Tibial artery (tissue), 4 donors: ENCODE data around the gene IL10RB.
A peak's percentile ranks its signal among the peaks of the same experiment; 100 is the strongest.

ENCODE experiments used
- DNase-seq, 2 donors: peaks; one replicate each; pipeline ENCODE4 v3.0.0-alpha.2; 2019
- H3K27ac ChIP-seq, 2 donors: fragments of 200-600 bp; sonication (generic) in 1 of 2; 1 replicate in 1 of 2; 2 replicates in 1 of 2; pipeline ENCODE4 v1.5.1; 2018 to 2019; ENCODE audit warnings: mild to moderate bottlenecking in 1 of 2
- H3K27me3 ChIP-seq, 2 donors: fragments of 200-600 bp; sonication (generic) in 1 of 2; one replicate each; pipeline versions ENCODE4 v1.5.1 to v1.6.0; 2016 to 2019
- H3K36me3 ChIP-seq, 3 donors: fragments of 200-600 bp; sonication (generic) in 2 of 3; one replicate each; pipeline ENCODE4 v1.5.1; 2016 to 2019; ENCODE audit warnings: mild to moderate bottlenecking in 2 of 3
- H3K4me1 ChIP-seq, 4 donors: fragments of 200-600 bp; sonication (generic) in 2 of 4; 1 replicate in 3 of 4; 2 replicates in 1 of 4; pipeline ENCODE4 v1.5.1; 2016 to 2019
- H3K4me3 ChIP-seq, 2 donors: fragments of 200-600 bp; sonication (generic) in 1 of 2; 1 replicate in 1 of 2; 2 replicates in 1 of 2; pipeline ENCODE4 v1.5.1; 2018 to 2019; ENCODE audit warnings: mild to moderate bottlenecking in 2 of 2
- H3K9me3 ChIP-seq, 3 donors: fragments of 200-600 bp; sonication (generic) in 1 of 3; one replicate each; pipeline ENCODE4 v1.5.1; 2016 to 2019
- intact Hi-C: fragments of 100-400 bp; cut with DNase I; formaldehyde crosslinking; loops from one replicate; pipeline ENCODE4 v1.15.0; 2023; ENCODE audit warnings: low total_unique reads
- TF ChIP-seq, protein P1 (sequence below), 2 experiments: fragments of 200-600 bp in 1 of 2; fragments of 450-650 bp in 1 of 2; IDR thresholded peaks; one replicate each; pipeline ENCODE4 v1.5.1; 2017 to 2019; ENCODE audit warnings: antibody characterized with exemption in 2 of 2, mild to moderate bottlenecking in 1 of 2, moderate library complexity in 1 of 2

The IL10RB gene

DNA sequence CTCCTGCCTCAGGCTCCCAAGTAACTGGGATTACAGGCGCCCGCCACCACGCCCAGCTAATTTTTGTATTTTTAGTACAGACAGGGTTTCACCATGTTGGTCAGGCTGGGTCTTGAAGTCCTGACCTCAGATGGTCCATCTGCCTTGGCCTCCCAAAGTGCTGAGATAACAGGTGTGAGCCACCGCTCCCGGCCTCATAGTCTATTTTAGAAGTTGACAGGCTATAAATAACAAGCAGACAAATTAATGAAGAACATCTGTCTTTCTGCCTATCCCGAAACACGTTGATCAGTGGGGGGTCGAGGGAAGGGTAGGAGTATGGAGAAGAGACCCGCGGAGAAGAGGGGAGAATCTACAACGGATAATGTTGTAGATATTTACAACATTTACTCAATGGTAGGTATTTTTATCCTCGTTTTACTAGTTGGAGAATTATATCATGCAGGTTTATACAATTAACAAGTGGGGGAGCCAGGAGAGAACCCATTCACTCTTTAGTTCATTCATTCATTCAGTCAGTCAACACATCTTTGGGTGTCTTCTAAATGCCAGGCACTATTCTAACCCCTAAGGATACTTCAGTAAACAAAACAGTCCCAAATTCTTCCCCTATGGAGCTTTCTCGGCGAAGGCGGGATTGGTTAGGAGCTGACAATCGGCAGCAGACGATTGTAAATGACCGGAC is 36.9 kb upstream of the IL10RB start:
- Histone ChIP-seq H3K27me3 (no peaks in the 10 kb centered on the region), H3K36me3 (no peaks in the 10 kb centered on the region), H3K27ac (peak overlapping the region; percentile 90 to 92), H3K4me1 (peaks cover 0 to 35% (median 8%) of the 10 kb centered on the region in 4 donors), H3K4me3 (peak overlapping the region; percentile 92 to 100), H3K9me3 (no peaks in the 10 kb centered on the region)
- TF ChIP-seq, protein P1, sequence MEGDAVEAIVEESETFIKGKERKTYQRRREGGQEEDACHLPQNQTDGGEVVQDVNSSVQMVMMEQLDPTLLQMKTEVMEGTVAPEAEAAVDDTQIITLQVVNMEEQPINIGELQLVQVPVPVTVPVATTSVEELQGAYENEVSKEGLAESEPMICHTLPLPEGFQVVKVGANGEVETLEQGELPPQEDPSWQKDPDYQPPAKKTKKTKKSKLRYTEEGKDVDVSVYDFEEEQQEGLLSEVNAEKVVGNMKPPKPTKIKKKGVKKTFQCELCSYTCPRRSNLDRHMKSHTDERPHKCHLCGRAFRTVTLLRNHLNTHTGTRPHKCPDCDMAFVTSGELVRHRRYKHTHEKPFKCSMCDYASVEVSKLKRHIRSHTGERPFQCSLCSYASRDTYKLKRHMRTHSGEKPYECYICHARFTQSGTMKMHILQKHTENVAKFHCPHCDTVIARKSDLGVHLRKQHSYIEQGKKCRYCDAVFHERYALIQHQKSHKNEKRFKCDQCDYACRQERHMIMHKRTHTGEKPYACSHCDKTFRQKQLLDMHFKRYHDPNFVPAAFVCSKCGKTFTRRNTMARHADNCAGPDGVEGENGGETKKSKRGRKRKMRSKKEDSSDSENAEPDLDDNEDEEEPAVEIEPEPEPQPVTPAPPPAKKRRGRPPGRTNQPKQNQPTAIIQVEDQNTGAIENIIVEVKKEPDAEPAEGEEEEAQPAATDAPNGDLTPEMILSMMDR (IDR thresholded peaks at IDR 0.05): no peak
- no peak for DNase-seq
- intact Hi-C loops: no loop called here

DNA sequence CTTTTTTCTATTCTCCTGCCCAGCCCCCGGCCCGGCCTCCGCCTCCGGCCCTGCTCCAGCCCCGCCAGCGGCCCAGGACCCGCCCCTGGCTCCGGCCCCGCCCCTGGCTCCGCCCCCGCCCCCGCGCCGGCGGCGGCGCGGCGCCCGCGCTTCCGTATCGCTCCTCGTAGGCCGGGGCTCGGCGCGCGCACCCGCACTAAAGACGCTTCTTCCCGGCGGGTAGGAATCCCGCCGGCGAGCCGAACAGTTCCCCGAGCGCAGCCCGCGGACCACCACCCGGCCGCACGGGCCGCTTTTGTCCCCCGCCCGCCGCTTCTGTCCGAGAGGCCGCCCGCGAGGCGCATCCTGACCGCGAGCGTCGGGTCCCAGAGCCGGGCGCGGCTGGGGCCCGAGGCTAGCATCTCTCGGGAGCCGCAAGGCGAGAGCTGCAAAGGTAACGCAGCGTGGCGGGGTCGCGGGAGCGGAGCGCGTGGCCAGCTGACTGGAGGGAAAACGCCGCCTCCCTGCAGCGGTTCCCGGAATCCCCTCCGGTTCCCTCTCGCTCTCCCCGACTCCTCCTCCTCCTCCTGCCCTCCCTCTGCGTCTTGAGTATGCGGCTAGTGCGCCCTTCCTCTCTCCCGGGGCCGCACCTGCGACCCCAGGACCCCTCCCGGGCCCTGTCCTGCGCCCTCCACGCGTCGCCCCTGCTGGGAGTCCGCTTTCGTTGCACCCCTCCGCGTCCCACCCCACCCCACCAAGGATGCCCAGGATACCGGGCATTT is 36.2 kb upstream of the IL10RB start, which contains the start of gene IFNAR2:
TSS of gene IFNAR2 (plus strand) at position 155 of the 761 bp plus-strand sequence. CDS start 11,985 bp downstream, outside the sequence.
- Histone ChIP-seq H3K9me3 (no peaks in the 10 kb centered on the region), H3K36me3 (no peaks in the 10 kb centered on the region), H3K4me1 (peaks cover 0 to 35% (median 8%) of the 10 kb centered on the region in 4 donors), H3K27ac (peak within 1 kb of the TSS; percentile 90 to 92), H3K4me3 (peak within 1 kb of the TSS; percentile 92 to 100), H3K27me3 (no peaks in the 10 kb centered on the region)
- DNase-seq: peak; percentile 57 to 84
- TF ChIP-seq, protein P1 (IDR thresholded peaks at IDR 0.05): no peak
- intact Hi-C loops: no loop called here

DNA sequence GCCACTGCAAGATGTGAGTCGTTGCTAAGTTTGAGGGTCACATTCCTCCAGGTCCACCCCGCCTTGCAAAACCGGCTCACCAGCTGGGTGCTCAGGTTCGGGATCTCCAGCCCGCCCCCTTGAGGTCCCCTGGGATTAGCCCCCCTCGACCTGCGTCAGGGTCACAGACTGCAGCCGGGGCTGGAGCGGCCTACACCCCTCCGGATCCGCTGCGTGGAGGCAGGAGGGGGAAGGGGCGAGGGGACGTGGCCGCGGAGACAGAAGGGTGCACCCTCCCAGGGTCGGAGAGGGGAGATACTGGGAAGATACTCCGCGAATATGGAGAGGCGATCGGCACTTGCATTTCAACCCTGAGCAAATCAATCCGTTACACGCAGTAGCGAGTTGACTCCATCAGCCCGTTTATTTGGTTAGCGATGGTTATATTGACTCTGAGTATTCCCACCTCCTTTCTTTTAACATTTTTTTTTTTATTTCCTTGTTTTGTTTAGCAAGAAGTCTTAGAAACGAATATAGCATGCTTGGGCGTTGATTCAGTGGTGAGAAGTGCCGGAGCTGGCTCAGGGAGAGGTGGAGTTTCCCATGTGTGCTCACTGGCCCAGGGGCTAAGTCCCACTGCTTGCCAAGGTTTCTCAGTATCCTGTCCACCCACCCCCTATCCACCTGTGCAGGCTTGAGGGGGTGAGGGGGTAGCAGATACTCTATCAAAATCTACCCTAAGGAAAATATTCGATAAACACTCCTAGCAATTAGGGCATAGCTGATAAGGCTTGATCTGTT is 35.4 kb upstream of the IL10RB start:
- Histone ChIP-seq H3K4me3 (peak overlapping the region; percentile 92 to 100), H3K4me1 (peaks cover 0 to 35% (median 8%) of the 10 kb centered on the region in 4 donors), H3K9me3 (no peaks in the 10 kb centered on the region), H3K27ac (peak overlapping the region; percentile 90 to 92), H3K36me3 (no peaks in the 10 kb centered on the region), H3K27me3 (no peaks in the 10 kb centered on the region)
- TF ChIP-seq, protein P1 (IDR thresholded peaks at IDR 0.05): no peak
- peak; percentile 22 to 75 for DNase-seq
- intact Hi-C loops: no loop called here

DNA sequence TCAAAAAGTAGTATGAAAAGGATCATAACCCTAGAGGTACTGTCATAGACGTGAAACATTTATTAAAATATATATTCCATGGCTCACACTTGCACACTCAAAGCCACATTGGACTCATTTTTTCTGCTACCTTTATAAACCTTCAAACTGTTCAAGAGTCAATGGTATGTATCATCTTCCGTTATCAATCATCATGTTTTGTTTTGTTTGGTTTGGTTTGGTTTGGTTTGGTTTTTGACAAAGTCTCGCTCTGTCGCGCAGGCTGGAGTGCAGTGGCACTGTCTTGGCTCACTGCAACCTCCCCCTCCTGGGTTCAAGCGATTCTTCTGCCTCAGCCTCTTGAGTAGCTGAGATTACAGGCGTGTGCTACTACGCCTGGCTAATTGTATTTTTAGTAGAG is 34.6 kb upstream of the IL10RB start:
- H3K9me3 ChIP-seq: no peaks in the 10 kb centered on the region
- intact Hi-C loops: no loop called here
- TF ChIP-seq, protein P1 (IDR thresholded peaks at IDR 0.05): no peak
- no peak overlapping the region for H3K27ac ChIP-seq
- H3K4me3 ChIP-seq: peak overlapping the region in 1 of 2 donors; percentile 100
- no peaks in the 10 kb centered on the region for H3K27me3 ChIP-seq
- no peaks in the 10 kb centered on the region for H3K36me3 ChIP-seq
- no peak for DNase-seq
- peaks cover 0 to 35% (median 8%) of the 10 kb centered on the region in 4 donors for H3K4me1 ChIP-seq

DNA sequence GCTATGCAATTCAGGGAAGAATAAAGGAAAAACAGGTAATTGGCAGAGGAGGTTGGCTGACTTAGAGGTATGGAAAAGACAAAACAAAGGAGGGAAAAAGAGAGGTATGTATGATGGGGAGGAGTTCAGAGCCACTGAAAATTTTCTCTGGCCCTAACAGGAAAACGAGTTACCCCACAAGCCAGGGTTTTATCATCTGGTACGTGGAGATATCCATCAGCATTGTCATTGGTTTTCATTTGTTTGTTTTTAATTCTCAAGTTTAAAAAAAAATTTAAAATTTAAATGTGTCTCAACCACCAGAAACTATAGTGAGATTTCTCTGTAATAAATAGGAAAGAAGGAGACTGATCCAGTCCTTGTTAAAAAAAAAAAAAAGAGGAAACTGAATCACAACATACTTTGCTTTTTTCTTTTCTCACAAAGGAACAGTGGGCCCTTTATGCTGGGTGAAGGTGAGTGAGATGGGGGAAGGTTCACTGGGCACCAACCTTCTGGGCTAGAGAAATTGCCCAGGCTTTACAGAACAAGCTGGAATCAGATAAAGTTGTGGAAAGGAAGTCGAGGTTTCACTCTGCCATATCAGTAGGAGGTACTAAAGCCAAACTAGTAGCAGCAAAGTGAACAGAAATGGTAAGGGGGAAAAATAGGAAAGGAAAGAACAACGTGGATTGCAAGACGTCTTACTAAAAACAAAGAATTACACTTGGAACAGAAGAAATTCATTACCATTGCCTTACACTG is 33.7 kb upstream of the IL10RB start:
- intact Hi-C loops: no loop called here

More for the DNA sequence above, 33.7 kb upstream of the IL10RB start:
- TF ChIP-seq, protein P1 (IDR thresholded peaks at IDR 0.05): no peak
- no peak for DNase-seq
- Histone ChIP-seq H3K4me1 (peaks cover 0 to 35% (median 8%) of the 10 kb centered on the region in 4 donors), H3K4me3 (no peak overlapping the region), H3K9me3 (no peaks in the 10 kb centered on the region), H3K27ac (no peak overlapping the region), H3K27me3 (no peaks in the 10 kb centered on the region), H3K36me3 (no peaks in the 10 kb centered on the region)
